SK-N-SH (cell line): ENCODE data around the gene TBC1D19.

ENCODE experiments used
- CTCF ChIP-seq: fragments of 200-600 bp; sonication (generic); IDR thresholded peaks from 2 replicates; pipeline ENCODE4 v1.6.1; 2017; ENCODE audit warnings: antibody characterized with exemption, mild to moderate bottlenecking, moderate library complexity
- ELF1 ChIP-seq: IDR thresholded peaks from 2 replicates; pipeline ENCODE4 v1.4.0; 2012
- EZH2phosphoT487 ChIP-seq: fragments of 200-600 bp; sonication (generic); IDR thresholded peaks from 2 replicates; pipeline ENCODE4 v1.6.1; 2017; ENCODE audit warnings: low read depth, mixed run types, mild to moderate bottlenecking, antibody characterized with exemption, moderate library complexity, borderline replicate concordance
- MAX ChIP-seq: IDR thresholded peaks from 2 replicates; pipeline ENCODE4 v1.4.0; 2012; ENCODE audit warnings: low read depth
- MXI1 ChIP-seq: IDR thresholded peaks from 2 replicates; pipeline ENCODE4 v1.6.1; 2012; ENCODE audit warnings: mild to moderate bottlenecking, low read depth, low read length, improper control_type of control experiment
- PBX3 ChIP-seq: IDR thresholded peaks from 2 replicates; pipeline ENCODE4; 2012
- POLR2AphosphoS5 ChIP-seq: IDR thresholded peaks from 2 replicates; pipeline ENCODE4 v1.6.1; 2012; ENCODE audit warnings: low read depth, low read length
- REST ChIP-seq: IDR thresholded peaks from 2 replicates; pipeline ENCODE4 v1.6.1; 2012; ENCODE audit warnings: mild to moderate bottlenecking, low read depth, low read length, moderate library complexity
- RFX5 ChIP-seq: IDR thresholded peaks from 2 replicates; pipeline ENCODE4 v1.6.1; 2012; ENCODE audit warnings: mild to moderate bottlenecking, improper control_type of control experiment, low read length
- SMC3 ChIP-seq: IDR thresholded peaks from 2 replicates; pipeline ENCODE4 v1.6.1; 2012; ENCODE audit warnings: low read depth, low read length, improper control_type of control experiment
- TAF1 ChIP-seq: IDR thresholded peaks from 2 replicates; pipeline ENCODE4 v1.6.1; 2012; ENCODE audit warnings: low read depth, mild to moderate bottlenecking, low read length, moderate library complexity, borderline replicate concordance
- TCF12 ChIP-seq: IDR thresholded peaks from 2 replicates; pipeline ENCODE4 v1.4.0; 2012
- ZBTB33 ChIP-seq: IDR thresholded peaks from 2 replicates; pipeline ENCODE4 v1.4.0; 2012; ENCODE audit warnings: low read depth, borderline replicate concordance

- TF ChIP-seq CTCF (no peak), ZBTB33 (no peak), MXI1 (no peak), POLR2AphosphoS5 (no peak), TCF12 (no peak), TAF1 (no peak), REST (no peak), ELF1 (no peak), SMC3 (no peak), MAX (no peak), PBX3 (no peak), RFX5 (no peak), EZH2phosphoT487 (no peak)
Observed at GRCh38 chr4:26791346-26791745, 207.5 kb downstream of the TBC1D19 start.
